GM21360 (cell line): ENCODE data around the gene GOLGA8N.

ENCODE experiments used
- ATAC-seq: cut with Tn5 transposase; IDR thresholded peaks from one replicate; pipeline ENCODE4 v1.9.1; 2021; ENCODE audit warnings: mild to moderate bottlenecking, moderate library complexity; ENCODE audit not compliant: unreplicated experiment

Gene GOLGA8N

DNA sequence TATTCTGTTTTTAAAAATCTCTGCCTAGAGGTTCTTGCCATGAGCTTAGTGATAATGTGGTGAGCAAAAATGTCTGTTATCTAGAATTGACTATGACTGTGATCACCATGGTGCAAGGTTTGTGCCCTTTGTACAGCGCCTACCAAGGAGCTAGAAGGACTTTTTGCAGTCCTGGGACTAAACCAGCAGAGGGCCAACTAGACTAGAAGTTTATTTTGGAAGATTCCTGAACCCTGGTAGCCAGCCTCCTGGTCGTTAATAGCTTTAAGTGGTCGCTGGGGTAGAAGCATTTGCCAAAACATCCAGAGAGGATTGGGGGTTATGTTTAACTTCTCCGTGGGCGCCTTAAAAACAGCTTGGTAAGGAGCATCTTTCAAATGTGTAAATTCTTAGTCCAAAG, 56.1 kb downstream of the GOLGA8N start:
- ATAC-seq = no peak

DNA sequence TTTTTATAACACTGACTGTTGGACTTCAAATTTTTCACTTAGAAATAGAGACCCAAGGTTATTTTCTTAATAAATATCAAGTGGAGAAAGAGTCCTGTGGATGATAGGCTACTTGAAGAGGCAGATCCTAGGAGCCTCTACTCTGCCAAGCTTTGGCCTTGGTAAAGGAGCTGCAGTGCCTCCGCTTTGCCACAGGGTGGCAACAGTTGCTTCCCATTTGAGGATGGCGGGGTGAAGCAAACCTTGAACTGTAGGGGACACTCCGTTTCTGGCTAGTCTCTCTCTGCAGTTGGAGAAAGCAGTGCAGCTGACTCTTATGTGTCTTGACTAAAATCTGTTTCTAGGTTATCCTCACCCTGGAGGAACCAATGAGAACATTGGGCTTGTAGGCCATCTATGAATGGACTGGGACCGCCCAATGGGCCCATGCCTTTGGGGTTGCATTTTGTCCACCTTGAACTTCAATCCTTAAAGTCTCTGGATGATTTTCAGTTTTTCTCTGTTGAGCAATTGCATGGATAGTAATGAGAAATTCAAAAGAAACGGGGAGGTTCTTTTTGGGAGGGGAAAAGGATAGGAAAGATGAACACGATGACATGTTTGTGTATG, 58.1 kb downstream of the GOLGA8N start:
- ATAC-seq = peak; percentile 55

DNA sequence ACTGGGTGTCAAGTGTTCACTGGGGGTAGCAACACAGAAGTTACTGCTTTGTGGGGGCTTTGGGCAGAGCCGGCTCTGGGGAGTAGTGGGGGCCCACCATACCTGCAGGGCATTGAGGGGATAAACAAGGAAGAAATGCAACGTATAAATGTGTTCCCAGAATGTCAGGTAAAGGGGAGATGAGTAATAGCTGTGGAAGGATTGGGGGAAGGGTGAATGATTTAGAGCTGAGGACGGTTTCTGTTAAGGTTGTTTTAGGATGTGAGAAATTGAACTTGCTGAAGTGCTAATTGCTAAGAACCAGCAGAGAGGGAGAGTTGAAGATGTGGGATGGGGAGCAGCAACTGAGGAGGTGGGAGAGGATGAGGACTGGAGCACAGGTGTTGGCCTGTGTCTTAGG, 58.9 kb downstream of the GOLGA8N start:
- no peak for ATAC-seq

DNA sequence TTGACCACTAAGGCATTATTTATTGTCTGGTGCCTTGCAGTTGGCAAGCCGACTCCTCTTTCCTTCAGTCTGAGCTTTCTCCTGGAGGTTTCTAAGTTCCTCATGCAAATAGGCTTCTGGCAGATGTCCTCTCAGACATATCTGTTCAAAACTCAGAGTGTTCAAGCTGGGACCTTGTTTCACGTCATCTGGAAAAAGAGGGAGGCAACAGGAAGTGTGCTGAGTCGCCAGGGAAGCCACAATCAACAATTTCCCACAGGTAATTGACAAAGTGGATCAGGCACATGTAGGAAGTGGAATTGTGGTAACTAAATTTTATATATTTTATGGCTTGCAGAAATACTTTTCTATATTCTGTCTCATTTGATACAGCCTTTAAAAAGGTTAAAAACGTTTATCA, 62.8 kb downstream of the GOLGA8N start:
- no peak for ATAC-seq

DNA sequence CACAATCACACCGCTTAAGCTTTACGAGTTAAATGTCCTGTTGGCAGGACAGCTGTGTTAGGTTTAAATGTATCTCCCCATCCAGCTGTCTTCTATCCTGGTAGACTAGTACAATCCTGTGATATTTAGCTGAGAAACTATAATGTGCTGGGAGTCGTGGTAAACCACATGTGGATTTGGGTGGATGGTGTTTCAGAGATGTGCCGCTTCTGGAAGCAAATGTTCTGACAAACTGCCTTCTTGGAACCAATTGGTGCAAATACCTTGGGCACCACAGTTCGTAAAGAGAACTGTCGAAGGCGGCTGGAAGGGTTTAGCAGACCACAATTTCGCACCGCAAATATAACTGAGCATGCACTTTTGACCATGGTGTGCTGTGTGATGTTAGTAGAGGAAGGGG, 63.2 kb downstream of the GOLGA8N start:
- no peak for ATAC-seq
